Adrenal gland (tissue), 12 donors: ENCODE data around the gene DAB2IP. TPM values are rescaled to one million over a fixed set of nuclear protein-coding genes. Genes with fewer than 3 reads are reported as not detected.
A peak's percentile ranks its signal among the peaks of the same experiment; 100 is the strongest.

Experiments used
- DNase-seq, 7 donors: peaks; one replicate each; pipeline ENCODE4 v3.0.0-alpha.2; 2019 to 2020
- H3K27ac ChIP-seq, 5 donors: fragments of 200-600 bp; sonication (generic) in 4 of 5; 1 replicate in 3 of 5; 2 replicates in 2 of 5; pipeline versions ENCODE4 v1.5.1 to v1.8.0; 2016 to 2020; ENCODE audit warnings: mild to moderate bottlenecking in 1 of 5
- H3K27me3 ChIP-seq: fragments of 200-600 bp; 2 replicates; pipeline ENCODE4 v1.8.0; 2021
- H3K36me3 ChIP-seq, 2 donors: fragments of 200-600 bp; replicated peaks in 1 of 2; 1 replicate in 1 of 2; 2 replicates in 1 of 2; pipeline versions ENCODE4 v1.5.1 to v1.8.0; 2018 to 2022
- H3K4me1 ChIP-seq, 2 donors: fragments of 200-600 bp; replicated peaks in 1 of 2; 1 replicate in 1 of 2; 2 replicates in 1 of 2; pipeline versions ENCODE4 v1.5.1 to v1.8.0; 2018 to 2021
- H3K4me3 ChIP-seq, 4 donors: fragments of 200-600 bp; sonication (generic) in 3 of 4; one replicate each; pipeline ENCODE4 v1.5.1; 2016 to 2018
- H3K9me3 ChIP-seq, 3 donors: fragments of 200-600 bp; sonication (generic) in 1 of 3; replicated peaks in 1 of 3; 1 replicate in 2 of 3; 2 replicates in 1 of 3; pipeline versions ENCODE4 v1.5.1 to v1.8.0; 2016 to 2021
- POLR2A ChIP-seq, 2 donors: fragments of 450-650 bp; IDR thresholded peaks; one replicate each; pipeline ENCODE4 v1.6.1; 2017; ENCODE audit warnings: antibody characterized with exemption in 2 of 2, mild to moderate bottlenecking in 2 of 2, moderate library complexity in 1 of 2
- WGBS, 4 donors: extraction: QIAGEN DNeasy Blood & Tissue Kit in 2 of 4; methylation state at CpG; one replicate each; pipeline versions ENCODE4 v1.1.5 to v1.1.7; 2013 to 2017; 5-methylcytosine and 5-hydroxymethylcytosine counted together
- intact Hi-C, 2 donors: fragments of 100-400 bp; cut with DNase I; formaldehyde crosslinking; loops; one replicate each; pipeline versions ENCODE4 v1.14.1 to v1.15.0; 2022 to 2023
- polyA plus RNA-seq, 3 donors: library from polyadenylated mRNA; stranded (reverse); fragments of 200-250 nt in 2 of 3; fragments of 350-450 nt in 1 of 3; fragmentation: Illumina TruSeq in 1 of 3; extraction: RNeasy Lipid Tissue Mini Kit (QIAGEN cat#74804) in 1 of 3; gene quantifications; one replicate each; pipeline ENCODE4 v1.2.3, GENCODE V29; 2013 to 2014
- total RNA-seq, 9 donors: library from RNA; depleted of rRNA in 4 of 9; stranded (reverse); fragments of >200 nt in 4 of 9; fragments of 120-200 nt in 1 of 9; fragmentation: NEBNext Ultra II Directional in 1 of 9; extraction: Animal tissue kit (Norgen Biotek cat#: 25700) in 1 of 9; gene quantifications; one replicate each; pipeline versions ENCODE4 v1.1.0 to v1.2.4, GENCODE V29; 2013 to 2023
- TF ChIP-seq, protein P1 (sequence below), 6 experiments: fragments of 450-650 bp in 4 of 6; fragments of 200-600 bp in 2 of 6; sonication (generic) in 1 of 6; IDR thresholded peaks; 1 replicate in 5 of 6; 2 replicates in 1 of 6; pipeline versions ENCODE4 v1.5.1 to v1.8.0; 2016 to 2021; ENCODE audit warnings: antibody characterized with exemption in 6 of 6, mild to moderate bottlenecking in 2 of 6, moderate library complexity in 1 of 6
- donor health status: healthy with polysubstance abuse.
- donor health status: Bipolar disorder and iron deficiency.
- donor health status: DM: yes; HTN: yes; CAD: no.
- donor health status: DM: no; HTN: no; CAD: no.
- donor health status: DM: no; HTN: no; CAD: no.
- donor health status: DM: yes; HTN: yes; CAD: no.

Gene DAB2IP
- total and polyA plus RNA-seq, 12 donors, result 12.0 to 52.2 (median 43.9) TPM

DNA sequence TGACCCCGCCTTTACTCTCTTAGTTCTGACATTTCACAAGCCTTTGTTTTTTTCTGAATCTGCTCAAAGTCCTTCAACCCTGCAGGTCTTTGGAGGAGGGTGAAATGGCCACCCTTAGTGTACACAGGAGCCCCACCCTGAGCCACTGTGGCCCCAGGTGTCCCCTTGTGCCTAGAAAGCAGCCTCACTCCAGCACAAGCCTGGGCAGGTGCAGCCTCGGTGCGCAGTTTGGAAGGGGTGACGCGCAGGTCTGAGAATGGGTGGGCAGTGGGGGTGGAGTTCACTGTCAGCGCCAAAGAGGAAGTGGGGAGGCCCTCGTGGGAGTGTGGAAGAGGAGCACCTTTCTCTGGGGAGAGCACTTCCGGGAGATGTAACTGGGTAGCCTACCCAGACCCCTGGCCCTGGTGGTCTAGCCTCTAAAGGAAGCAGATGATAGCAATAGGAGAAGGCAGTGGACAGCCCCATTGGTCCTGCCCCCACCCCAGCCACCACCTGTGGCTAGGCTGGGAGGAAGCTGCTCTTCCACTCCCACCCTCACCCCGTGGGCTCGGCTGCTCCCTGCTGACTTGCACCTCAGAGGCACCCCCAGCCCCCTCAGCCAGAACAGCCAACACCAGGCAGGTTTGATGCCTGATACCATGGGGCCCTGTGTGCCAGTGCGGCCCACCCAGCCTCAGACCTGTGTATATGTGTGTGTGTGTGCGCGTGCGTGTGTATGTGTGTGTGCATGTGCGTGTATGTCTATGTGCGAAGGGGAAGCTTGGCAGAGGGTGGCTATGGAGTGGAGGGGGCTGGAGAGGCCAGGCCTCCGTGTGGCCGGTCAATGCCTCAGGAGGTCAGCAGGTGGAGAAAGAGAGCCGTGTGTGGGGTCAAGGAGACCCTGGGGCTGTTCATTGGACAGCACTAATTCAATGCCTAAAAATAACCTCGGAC, 16.8 kb upstream of the DAB2IP start:
- Histone ChIP-seq H3K36me3 (no peaks in the 10 kb centered on the region), H3K27me3 (no peaks in the 10 kb centered on the region), H3K9me3 (no peaks in the 10 kb centered on the region), H3K27ac (no peak overlapping the region), H3K4me1 (peaks cover 9 to 13% of the 10 kb centered on the region in 2 donors), H3K4me3 (no peak overlapping the region)
- intact Hi-C loops, result loop anchor here in 1 of 2 donors (5.0 kb wide), 1 partner anchor 48 kb away; no protein-coding TSS in a partner anchor
- no peak for TF ChIP-seq POLR2A (IDR thresholded peaks at IDR 0.05)
- TF ChIP-seq, protein P1, sequence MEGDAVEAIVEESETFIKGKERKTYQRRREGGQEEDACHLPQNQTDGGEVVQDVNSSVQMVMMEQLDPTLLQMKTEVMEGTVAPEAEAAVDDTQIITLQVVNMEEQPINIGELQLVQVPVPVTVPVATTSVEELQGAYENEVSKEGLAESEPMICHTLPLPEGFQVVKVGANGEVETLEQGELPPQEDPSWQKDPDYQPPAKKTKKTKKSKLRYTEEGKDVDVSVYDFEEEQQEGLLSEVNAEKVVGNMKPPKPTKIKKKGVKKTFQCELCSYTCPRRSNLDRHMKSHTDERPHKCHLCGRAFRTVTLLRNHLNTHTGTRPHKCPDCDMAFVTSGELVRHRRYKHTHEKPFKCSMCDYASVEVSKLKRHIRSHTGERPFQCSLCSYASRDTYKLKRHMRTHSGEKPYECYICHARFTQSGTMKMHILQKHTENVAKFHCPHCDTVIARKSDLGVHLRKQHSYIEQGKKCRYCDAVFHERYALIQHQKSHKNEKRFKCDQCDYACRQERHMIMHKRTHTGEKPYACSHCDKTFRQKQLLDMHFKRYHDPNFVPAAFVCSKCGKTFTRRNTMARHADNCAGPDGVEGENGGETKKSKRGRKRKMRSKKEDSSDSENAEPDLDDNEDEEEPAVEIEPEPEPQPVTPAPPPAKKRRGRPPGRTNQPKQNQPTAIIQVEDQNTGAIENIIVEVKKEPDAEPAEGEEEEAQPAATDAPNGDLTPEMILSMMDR (IDR thresholded peaks at IDR 0.05), result peak in 5 of 6 experiments; percentile 22 to 46 (median 38)
- peak in 1 of 7 donors; percentile 26 for DNase-seq
- WGBS, 4 donors, result 68 to 79% (median 73%) methylated on average over 18 to 20 of the region's 20 CpGs

DNA sequence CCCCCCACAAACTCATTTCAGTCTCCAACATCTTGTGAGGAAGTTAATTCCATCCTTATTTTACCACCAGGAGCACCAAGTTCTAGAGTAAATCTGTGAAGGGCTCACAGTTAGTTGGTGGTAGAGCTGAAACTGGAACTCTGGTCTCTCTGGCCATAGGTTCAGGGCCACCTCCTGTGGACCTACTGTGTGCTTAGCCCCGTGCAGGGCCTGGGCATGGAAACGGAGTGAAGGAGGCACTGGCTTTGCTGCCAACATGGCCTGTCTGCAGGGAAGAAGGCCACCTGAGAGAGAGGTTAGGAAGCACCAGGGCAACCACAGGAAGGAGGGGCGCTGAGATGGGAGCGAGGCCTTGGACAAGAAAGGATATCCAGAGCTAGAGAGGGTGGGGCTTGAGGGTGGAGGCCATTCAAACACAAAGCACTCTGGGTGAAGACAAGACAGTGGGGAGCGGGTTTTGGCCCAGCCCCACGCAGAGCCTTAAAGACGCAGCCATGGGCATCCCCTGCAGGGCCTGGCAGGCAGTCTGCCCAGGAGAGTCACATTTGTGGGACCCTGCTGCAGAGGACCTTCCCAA, 16.0 kb upstream of the DAB2IP start:
- DNase-seq, result no peak
- Histone ChIP-seq H3K4me3 (no peak overlapping the region), H3K27ac (no peak overlapping the region), H3K27me3 (no peaks in the 10 kb centered on the region), H3K9me3 (no peaks in the 10 kb centered on the region), H3K4me1 (peaks cover 9 to 13% of the 10 kb centered on the region in 2 donors), H3K36me3 (no peaks in the 10 kb centered on the region)
- intact Hi-C loops, result no loop called here
- WGBS, 4 donors, result 54 to 78% (median 67%) methylated on average over 6 to 7 of the region's 7 CpGs
- TF ChIP-seq, protein P1 (IDR thresholded peaks at IDR 0.05), result peak in 1 of 6 experiments; percentile 0
- TF ChIP-seq POLR2A (IDR thresholded peaks at IDR 0.05), result no peak

DNA sequence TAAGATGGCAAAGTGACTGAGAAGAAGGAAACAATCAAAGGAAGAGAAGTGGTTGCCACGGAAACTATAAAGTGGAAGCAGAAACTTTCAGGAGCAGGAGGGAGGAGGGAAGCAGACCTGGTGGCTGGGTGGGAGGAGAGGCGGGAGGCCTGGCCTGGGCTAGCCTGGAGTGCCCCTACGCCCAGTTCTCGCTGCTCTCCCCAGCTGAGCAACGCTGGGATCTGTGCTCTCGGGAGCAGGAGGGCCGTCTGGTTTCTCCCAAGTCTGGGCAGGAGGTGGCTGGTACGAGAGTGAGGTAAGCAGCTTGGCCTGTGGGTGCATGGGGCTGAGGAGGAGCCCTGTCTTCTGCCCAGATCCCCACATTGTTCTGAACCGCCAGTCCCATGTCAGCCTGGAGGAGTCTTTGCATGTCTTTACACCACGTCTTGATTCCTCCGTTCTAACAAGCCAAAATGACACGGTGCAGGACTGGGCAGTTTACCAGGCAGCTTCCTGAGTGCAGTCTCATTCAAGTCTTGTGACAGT, 15.0 kb upstream of the DAB2IP start:
- Histone ChIP-seq H3K9me3 (no peaks in the 10 kb centered on the region), H3K27me3 (no peaks in the 10 kb centered on the region), H3K27ac (no peak overlapping the region), H3K4me3 (no peak overlapping the region), H3K36me3 (no peaks in the 10 kb centered on the region), H3K4me1 (peaks cover 9 to 13% of the 10 kb centered on the region in 2 donors)
- WGBS, 4 donors, result 66 to 69% (median 67%) methylated on average over 8 to 12 of the region's 12 CpGs
- DNase-seq, result no peak
- intact Hi-C loops, result no loop called here
- TF ChIP-seq, protein P1 (IDR thresholded peaks at IDR 0.05), result no peak
- TF ChIP-seq POLR2A (IDR thresholded peaks at IDR 0.05), result no peak
